OCI-M1 (cell line): ENCODE results near the gene NGB.
A peak's percentile ranks its signal among the peaks of the same experiment; 100 is the strongest.
"Not testable (repeated sequence)": the region's sequence is repeated elsewhere in the genome, so short reads cannot be mapped to it uniquely, and the experiment has no call there.

Experiments
- DNase-seq: peaks from one replicate; lab custom pipeline; 2025; lab: John Stamatoyannopoulos, UW

Gene NGB

GRCh38 chr14:77271113-77271710 is at the start of gene NGB:
NGB (minus strand) TSS chr14:77271206; CDS start chr14:77270937, 269 bp downstream.
- DNase-seq: no peak

- DNase-seq: peak; percentile 92
Measured at GRCh38 chr14:77320238-77320935, 49.4 kb upstream of the NGB start, which contains the start of gene POMT2. POMT2 (minus strand) TSS chr14:77320883; CDS start chr14:77320681, 202 bp downstream.

- no peak for DNase-seq
Measured at GRCh38 chr14:77319422-77319821, 48.4 kb upstream of the NGB start.

GRCh38 chr14:77318756-77319155 is 47.8 kb upstream of the NGB start:
- not testable (repeated sequence) for DNase-seq

GRCh38 chr14:77318006-77318553 is 47.1 kb upstream of the NGB start:
- no peak for DNase-seq

- DNase-seq: no peak
Measured at GRCh38 chr14:77316872-77317301, 45.9 kb upstream of the NGB start.

GRCh38 chr14:77316195-77316505 is 45.1 kb upstream of the NGB start:
- no peak for DNase-seq

GRCh38 chr14:77314539-77315457 is 43.8 kb upstream of the NGB start:
- DNase-seq: no peak

GRCh38 chr14:77314043-77314442 is 43.0 kb upstream of the NGB start:
- DNase-seq: no peak

GRCh38 chr14:77313371-77313770 is 42.4 kb upstream of the NGB start:
- peak; percentile 4 for DNase-seq

- DNase-seq: no peak
Measured at GRCh38 chr14:77311217-77311616, 40.2 kb upstream of the NGB start.

- DNase-seq: no peak
Measured at GRCh38 chr14:77310026-77310425, 39.0 kb upstream of the NGB start.

GRCh38 chr14:77309131-77309530 is 38.1 kb upstream of the NGB start:
- no peak for DNase-seq

GRCh38 chr14:77306851-77307496 is 36.0 kb upstream of the NGB start:
- DNase-seq: no peak

GRCh38 chr14:77306416-77306815 is 35.4 kb upstream of the NGB start:
- DNase-seq: no peak

- DNase-seq: no peak
Measured at GRCh38 chr14:77305696-77306095, 34.7 kb upstream of the NGB start.

- DNase-seq: peak; percentile 66
Measured at GRCh38 chr14:77303417-77304156, 32.6 kb upstream of the NGB start.

GRCh38 chr14:77302926-77303325 is 31.9 kb upstream of the NGB start:
- DNase-seq: no peak

GRCh38 chr14:77301103-77301502 is 30.1 kb upstream of the NGB start:
- DNase-seq: peak; percentile 52

- peak; percentile 17 for DNase-seq
Measured at GRCh38 chr14:77299771-77300170, 28.8 kb upstream of the NGB start.

- no peak for DNase-seq
Measured at GRCh38 chr14:77296906-77297305, 25.9 kb upstream of the NGB start.
